Stimulated activated CD8-positive, alpha-beta memory T cell treated with anti-CD3 and anti-CD28 coated beads, Interleukin-7, amount 100 ng/mL, for 24 hours (primary cell): ENCODE results near the gene RB1.
"Not testable (repeated sequence)": the region's sequence is repeated elsewhere in the genome, so short reads cannot be mapped to it uniquely, and the experiment has no call there.

ENCODE experiments used
- DNase-seq: peaks from one replicate; pipeline ENCODE4 v3.0.0-alpha.2; 2020; ENCODE audit warnings: low read depth

RB1 gene

GRCh38 chr13:48411147-48411794, 107.7 kb downstream of the RB1 start:
- no peak for DNase-seq

- DNase-seq: no peak
Measured at GRCh38 chr13:48411841-48412531, 108.4 kb downstream of the RB1 start.

GRCh38 chr13:48412881-48413351, 109.4 kb downstream of the RB1 start, which contains the start of gene LPAR6:
Gene LPAR6, minus strand, starts transcription at chr13:48413113. Its CDS starts 690 bp downstream, at chr13:48412423.
- no peak for DNase-seq

GRCh38 chr13:48414501-48414900, 111.0 kb downstream of the RB1 start:
- DNase-seq: no peak

- no peak for DNase-seq
Measured at GRCh38 chr13:48415516-48415915, 112.0 kb downstream of the RB1 start.

- DNase-seq: not testable (repeated sequence)
Measured at GRCh38 chr13:48422003-48422402, 118.5 kb downstream of the RB1 start.

GRCh38 chr13:48424212-48424611, 120.7 kb downstream of the RB1 start:
- DNase-seq: no peak

- no peak for DNase-seq
Measured at GRCh38 chr13:48426052-48426451, 122.5 kb downstream of the RB1 start.

GRCh38 chr13:48426755-48427298, 123.3 kb downstream of the RB1 start:
- not testable (repeated sequence) for DNase-seq

GRCh38 chr13:48429036-48429435, 125.5 kb downstream of the RB1 start:
- DNase-seq: no peak

GRCh38 chr13:48429886-48430285, 126.3 kb downstream of the RB1 start:
- no peak for DNase-seq

- DNase-seq: no peak
Measured at GRCh38 chr13:48431431-48431830, 127.9 kb downstream of the RB1 start.

- no peak for DNase-seq
Measured at GRCh38 chr13:48431987-48432615, 128.6 kb downstream of the RB1 start.

GRCh38 chr13:48434200-48434599, 130.6 kb downstream of the RB1 start:
- no peak for DNase-seq

- DNase-seq: no peak
Measured at GRCh38 chr13:48436661-48437288, 133.2 kb downstream of the RB1 start.

GRCh38 chr13:48437371-48437770, 133.8 kb downstream of the RB1 start:
- DNase-seq: no peak

GRCh38 chr13:48443442-48444208, 140.1 kb downstream of the RB1 start:
- no peak for DNase-seq

- no peak for DNase-seq
Measured at GRCh38 chr13:48446464-48446863, 142.9 kb downstream of the RB1 start.

- no peak for DNase-seq
Measured at GRCh38 chr13:48448285-48448958, 144.9 kb downstream of the RB1 start.

- DNase-seq: no peak
Measured at GRCh38 chr13:48448959-48449614, 145.5 kb downstream of the RB1 start.
